Tibial nerve (tissue), 4 donors: ENCODE results near the gene HDDC3. TPM values are rescaled to one million over a fixed set of nuclear protein-coding genes. Genes with fewer than 3 reads are reported as not detected.

ENCODE experiments used
- DNase-seq, 2 donors: peaks; one replicate each; pipeline ENCODE4 v3.0.0-alpha.2; 2019; ENCODE audit warnings: low spot score in 2 of 2
- H3K27ac ChIP-seq, 4 donors: fragments of 200-600 bp; sonication (generic) in 3 of 4; one replicate each; pipeline ENCODE4 v1.5.1; 2017 to 2019; ENCODE audit warnings: mild to moderate bottlenecking in 1 of 4
- H3K27me3 ChIP-seq, 2 donors: fragments of 200-600 bp; sonication (generic) in 1 of 2; one replicate each; pipeline versions ENCODE4 v1.5.1 to v1.6.0; 2017 to 2019
- H3K36me3 ChIP-seq, 3 donors: fragments of 200-600 bp; sonication (generic); one replicate each; pipeline ENCODE4 v1.5.1; 2018 to 2019
- H3K4me1 ChIP-seq, 4 donors: fragments of 200-600 bp; sonication (generic) in 3 of 4; one replicate each; pipeline ENCODE4 v1.5.1; 2017 to 2019
- H3K4me3 ChIP-seq, 4 donors: fragments of 200-600 bp; sonication (generic) in 3 of 4; one replicate each; pipeline ENCODE4 v1.5.1; 2017 to 2019; ENCODE audit warnings: mild to moderate bottlenecking in 1 of 4, moderate library complexity in 1 of 4
- H3K9me3 ChIP-seq, 4 donors: fragments of 200-600 bp; sonication (generic) in 3 of 4; one replicate each; pipeline ENCODE4 v1.5.1; 2017 to 2019
- CTCF ChIP-seq, 5 experiments: fragments of 200-600 bp in 3 of 5; fragments of 450-650 bp in 2 of 5; sonication (generic) in 3 of 5; IDR thresholded peaks; one replicate each; pipeline ENCODE4 v1.5.1; 2016 to 2019; ENCODE audit warnings: antibody characterized with exemption in 5 of 5, mild to moderate bottlenecking in 3 of 5, moderate library complexity in 2 of 5
- EP300 ChIP-seq, 2 donors: sonication (generic); formaldehyde crosslinking; IDR thresholded peaks; one replicate each; pipeline ENCODE4 v1.6.1; 2017; ENCODE audit warnings: antibody characterized with exemption in 2 of 2, mild to moderate bottlenecking in 1 of 2
- POLR2A ChIP-seq, 2 donors: fragments of 450-650 bp; IDR thresholded peaks; one replicate each; pipeline ENCODE4 v1.6.1; 2017; ENCODE audit warnings: antibody characterized with exemption in 2 of 2, mild to moderate bottlenecking in 2 of 2, moderate library complexity in 2 of 2
- WGBS, 2 donors: methylation state at CpG; one replicate each; pipeline ENCODE4 v1.1.5; 2018; 5-methylcytosine and 5-hydroxymethylcytosine counted together
- total RNA-seq, 4 donors: library from RNA; depleted of rRNA; stranded (reverse); fragments of >200 nt; gene quantifications; one replicate each; pipeline ENCODE4 v1.1.0, GENCODE V29; 2016

The HDDC3 gene
- total RNA-seq, 4 donors from 2014 or later = 16.5 to 22.5 (median 18.7) TPM

GRCh38 chr15:90921887-90922286 lies 10.5 kb downstream of the HDDC3 start:
- H3K9me3 ChIP-seq = no peaks in the 10 kb centered on the region
- H3K4me1 ChIP-seq = no peaks in the 10 kb centered on the region
- no peaks in the 10 kb centered on the region for H3K27me3 ChIP-seq
- H3K4me3 ChIP-seq = no peak overlapping the region
- no peak overlapping the region for H3K27ac ChIP-seq
- H3K36me3 ChIP-seq = peaks cover 8 to 63% (median 11%) of the 10 kb centered on the region in 3 donors
- WGBS, 2 donors = 89 to 90% methylated on average over 4 of the region's 4 CpGs
- no peak for DNase-seq
- TF ChIP-seq EP300 (IDR thresholded peaks at IDR 0.05) (no peak), CTCF (IDR thresholded peaks at IDR 0.05) (no peak), POLR2A (IDR thresholded peaks at IDR 0.05) (no peak)

- H3K27me3 ChIP-seq = no peaks in the 10 kb centered on the region
- H3K27ac ChIP-seq = no peak overlapping the region
- no peak for DNase-seq
- H3K9me3 ChIP-seq = no peaks in the 10 kb centered on the region
- TF ChIP-seq POLR2A (IDR thresholded peaks at IDR 0.05) (no peak), EP300 (IDR thresholded peaks at IDR 0.05) (no peak), CTCF (IDR thresholded peaks at IDR 0.05) (no peak)
- peaks cover 11 to 90% (median 12%) of the 10 kb centered on the region in 3 donors for H3K36me3 ChIP-seq
- 89 to 99% methylated on average over 5 to 6 of the region's 6 CpGs for WGBS, 2 donors
- peaks cover 0 to 4% (median 0%) of the 10 kb centered on the region in 4 donors for H3K4me1 ChIP-seq
- H3K4me3 ChIP-seq = no peak overlapping the region
Observed at GRCh38 chr15:90918835-90919234, 13.5 kb downstream of the HDDC3 start.

GRCh38 chr15:90918034-90918788 lies 14.1 kb downstream of the HDDC3 start:
- no peaks in the 10 kb centered on the region for H3K9me3 ChIP-seq
- no peak for DNase-seq
- H3K4me3 ChIP-seq = no peak overlapping the region
- H3K27ac ChIP-seq = no peak overlapping the region
- TF ChIP-seq CTCF (IDR thresholded peaks at IDR 0.05) = no peak
- no peak for TF ChIP-seq EP300 (IDR thresholded peaks at IDR 0.05)
- no peak for TF ChIP-seq POLR2A (IDR thresholded peaks at IDR 0.05)
- peaks cover 0 to 4% (median 0%) of the 10 kb centered on the region in 4 donors for H3K4me1 ChIP-seq
- no peaks in the 10 kb centered on the region for H3K27me3 ChIP-seq
- peaks cover 12 to 90% (median 14%) of the 10 kb centered on the region in 3 donors for H3K36me3 ChIP-seq
- WGBS, 2 donors = 94 to 95% methylated on average over 23 of the region's 23 CpGs

GRCh38 chr15:90917569-90917968 lies 14.8 kb downstream of the HDDC3 start:
- Histone ChIP-seq H3K4me1 (peaks cover 0 to 4% (median 0%) of the 10 kb centered on the region in 4 donors), H3K27ac (no peak overlapping the region), H3K36me3 (peaks cover 12 to 93% (median 21%) of the 10 kb centered on the region in 3 donors), H3K9me3 (no peaks in the 10 kb centered on the region), H3K27me3 (no peaks in the 10 kb centered on the region), H3K4me3 (no peak overlapping the region)
- no peak for TF ChIP-seq CTCF (IDR thresholded peaks at IDR 0.05)
- no peak for TF ChIP-seq EP300 (IDR thresholded peaks at IDR 0.05)
- TF ChIP-seq POLR2A (IDR thresholded peaks at IDR 0.05) = no peak
- 92 to 96% methylated on average over 12 of the region's 12 CpGs for WGBS, 2 donors
- DNase-seq = no peak

- H3K9me3 ChIP-seq = no peaks in the 10 kb centered on the region
- peaks cover 0 to 4% (median 0%) of the 10 kb centered on the region in 4 donors for H3K4me1 ChIP-seq
- H3K4me3 ChIP-seq = no peak overlapping the region
- peaks cover 14 to 100% (median 30%) of the 10 kb centered on the region in 3 donors for H3K36me3 ChIP-seq
- 84 to 85% methylated on average over 11 of the region's 11 CpGs for WGBS, 2 donors
- no peak for DNase-seq
- TF ChIP-seq CTCF (IDR thresholded peaks at IDR 0.05) (no peak), POLR2A (IDR thresholded peaks at IDR 0.05) (no peak), EP300 (IDR thresholded peaks at IDR 0.05) (no peak)
- no peaks in the 10 kb centered on the region for H3K27me3 ChIP-seq
- H3K27ac ChIP-seq = peak overlapping the region in 1 of 4 donors; percentile 28
Observed at GRCh38 chr15:90916461-90916860, 15.9 kb downstream of the HDDC3 start.
